GM12878 (cell line): ENCODE data around the gene BCCIP.

Experiments
- CHD2 ChIP-seq: IDR thresholded peaks from 2 replicates; pipeline ENCODE4 v1.6.1; 2011; ENCODE audit warnings: low read depth, low read length, improper control_type of control experiment, borderline replicate concordance
- CREM ChIP-seq: IDR thresholded peaks from 2 replicates; pipeline ENCODE4 v1.6.1; 2014; ENCODE audit warnings: antibody characterized with exemption, low read depth
- EZH2 ChIP-seq: IDR thresholded peaks from 2 replicates; pipeline ENCODE4 v1.6.1; 2012; ENCODE audit warnings: low read depth, mild to moderate bottlenecking, control low read depth, inconsistent platforms, low read length, borderline replicate concordance; ENCODE audit not compliant: control insufficient read depth
- NFYB ChIP-seq: IDR thresholded peaks from 2 replicates; pipeline ENCODE4 v1.6.1; 2011; ENCODE audit warnings: low read depth, mild to moderate bottlenecking, low read length, improper control_type of control experiment, moderate library complexity; ENCODE audit not compliant: insufficient read depth
- RBBP5 ChIP-seq: fragments of 200-600 bp; sonication (generic); conservative IDR thresholded peaks from 2 replicates; pipeline ENCODE4 v1.6.1; 2016
- TAF1 ChIP-seq: IDR thresholded peaks from 2 replicates; pipeline ENCODE4 v1.6.1; 2011; ENCODE audit warnings: mild to moderate bottlenecking, low read depth, low read length, borderline replicate concordance
- ZBTB40 ChIP-seq: fragments of 450-650 bp; IDR thresholded peaks from 2 replicates; pipeline ENCODE4 v1.6.1; 2016; ENCODE audit warnings: mild to moderate bottlenecking, moderate library complexity, borderline replicate concordance
- ZNF24 ChIP-seq: fragments of 450-650 bp; IDR thresholded peaks from 2 replicates; pipeline ENCODE4 v1.6.1; 2017; ENCODE audit warnings: antibody characterized with exemption, mild to moderate bottlenecking
- ZSCAN29 ChIP-seq: fragments of 450-650 bp; IDR thresholded peaks from 2 replicates; pipeline ENCODE4 v1.6.1; 2017; ENCODE audit warnings: mild to moderate bottlenecking, moderate library complexity
- TF ChIP-seq, protein P1 (sequence below), 3 experiments: IDR thresholded peaks in 2 of 3; conservative IDR thresholded peaks in 1 of 3; 2 replicates each; pipeline ENCODE4 v1.5.1; 2011; ENCODE audit warnings: low read depth in 3 of 3, low read length in 3 of 3, mild to moderate bottlenecking in 3 of 3, control low read depth in 2 of 3, moderate library complexity in 2 of 3, inconsistent platforms in 1 of 3, mixed read lengths in 1 of 3; ENCODE audit not compliant: control insufficient read depth in 2 of 3, insufficient read depth in 1 of 3; ENCODE audit errors: extremely low read depth in 1 of 3
- TF ChIP-seq, protein P2 (sequence below): fragments of 450-650 bp; formaldehyde crosslinking; IDR thresholded peaks from 2 replicates; pipeline ENCODE4 v1.4.0; 2020; ENCODE audit warnings: mild to moderate bottlenecking, moderate library complexity

DNA sequence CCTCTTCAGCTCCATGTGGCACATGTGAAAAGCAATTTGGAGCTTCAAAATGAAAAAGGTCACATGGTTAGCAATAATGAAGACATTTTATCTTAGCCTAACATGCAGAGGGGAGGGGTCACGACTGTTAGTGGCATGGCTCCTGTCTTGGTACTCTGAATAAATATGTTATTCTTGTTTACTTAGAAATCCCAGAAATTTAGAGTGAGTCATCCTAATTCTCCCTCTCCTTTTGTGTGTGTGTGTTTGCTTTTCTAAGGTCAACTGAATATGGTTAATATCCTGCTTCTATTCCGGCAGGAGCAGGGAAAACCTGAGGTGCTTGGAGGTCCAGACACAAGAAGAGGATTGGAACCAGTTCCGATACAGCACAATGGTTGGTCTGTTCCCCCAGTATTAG is 17.6 kb downstream of the BCCIP start:
- TF ChIP-seq TAF1: no peak
- TF ChIP-seq, protein P1, sequence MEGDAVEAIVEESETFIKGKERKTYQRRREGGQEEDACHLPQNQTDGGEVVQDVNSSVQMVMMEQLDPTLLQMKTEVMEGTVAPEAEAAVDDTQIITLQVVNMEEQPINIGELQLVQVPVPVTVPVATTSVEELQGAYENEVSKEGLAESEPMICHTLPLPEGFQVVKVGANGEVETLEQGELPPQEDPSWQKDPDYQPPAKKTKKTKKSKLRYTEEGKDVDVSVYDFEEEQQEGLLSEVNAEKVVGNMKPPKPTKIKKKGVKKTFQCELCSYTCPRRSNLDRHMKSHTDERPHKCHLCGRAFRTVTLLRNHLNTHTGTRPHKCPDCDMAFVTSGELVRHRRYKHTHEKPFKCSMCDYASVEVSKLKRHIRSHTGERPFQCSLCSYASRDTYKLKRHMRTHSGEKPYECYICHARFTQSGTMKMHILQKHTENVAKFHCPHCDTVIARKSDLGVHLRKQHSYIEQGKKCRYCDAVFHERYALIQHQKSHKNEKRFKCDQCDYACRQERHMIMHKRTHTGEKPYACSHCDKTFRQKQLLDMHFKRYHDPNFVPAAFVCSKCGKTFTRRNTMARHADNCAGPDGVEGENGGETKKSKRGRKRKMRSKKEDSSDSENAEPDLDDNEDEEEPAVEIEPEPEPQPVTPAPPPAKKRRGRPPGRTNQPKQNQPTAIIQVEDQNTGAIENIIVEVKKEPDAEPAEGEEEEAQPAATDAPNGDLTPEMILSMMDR (IDR thresholded peaks at IDR 0.05 in 2 of 3, conservative IDR thresholded peaks at IDR 0.05 in 1 of 3; ENCODE audit: control insufficient read depth in 2 of 3, extremely low read depth in 1 of 3, insufficient read depth in 1 of 3, low read depth in 3 of 3, low read length in 3 of 3): no peak
- TF ChIP-seq RBBP5: no peak
- no peak for TF ChIP-seq EZH2
- TF ChIP-seq ZNF24: no peak
- TF ChIP-seq ZBTB40: no peak
- no peak for TF ChIP-seq CREM
- no peak for TF ChIP-seq CHD2
- TF ChIP-seq ZSCAN29: no peak
- TF ChIP-seq NFYB: no peak
- TF ChIP-seq, protein P2, sequence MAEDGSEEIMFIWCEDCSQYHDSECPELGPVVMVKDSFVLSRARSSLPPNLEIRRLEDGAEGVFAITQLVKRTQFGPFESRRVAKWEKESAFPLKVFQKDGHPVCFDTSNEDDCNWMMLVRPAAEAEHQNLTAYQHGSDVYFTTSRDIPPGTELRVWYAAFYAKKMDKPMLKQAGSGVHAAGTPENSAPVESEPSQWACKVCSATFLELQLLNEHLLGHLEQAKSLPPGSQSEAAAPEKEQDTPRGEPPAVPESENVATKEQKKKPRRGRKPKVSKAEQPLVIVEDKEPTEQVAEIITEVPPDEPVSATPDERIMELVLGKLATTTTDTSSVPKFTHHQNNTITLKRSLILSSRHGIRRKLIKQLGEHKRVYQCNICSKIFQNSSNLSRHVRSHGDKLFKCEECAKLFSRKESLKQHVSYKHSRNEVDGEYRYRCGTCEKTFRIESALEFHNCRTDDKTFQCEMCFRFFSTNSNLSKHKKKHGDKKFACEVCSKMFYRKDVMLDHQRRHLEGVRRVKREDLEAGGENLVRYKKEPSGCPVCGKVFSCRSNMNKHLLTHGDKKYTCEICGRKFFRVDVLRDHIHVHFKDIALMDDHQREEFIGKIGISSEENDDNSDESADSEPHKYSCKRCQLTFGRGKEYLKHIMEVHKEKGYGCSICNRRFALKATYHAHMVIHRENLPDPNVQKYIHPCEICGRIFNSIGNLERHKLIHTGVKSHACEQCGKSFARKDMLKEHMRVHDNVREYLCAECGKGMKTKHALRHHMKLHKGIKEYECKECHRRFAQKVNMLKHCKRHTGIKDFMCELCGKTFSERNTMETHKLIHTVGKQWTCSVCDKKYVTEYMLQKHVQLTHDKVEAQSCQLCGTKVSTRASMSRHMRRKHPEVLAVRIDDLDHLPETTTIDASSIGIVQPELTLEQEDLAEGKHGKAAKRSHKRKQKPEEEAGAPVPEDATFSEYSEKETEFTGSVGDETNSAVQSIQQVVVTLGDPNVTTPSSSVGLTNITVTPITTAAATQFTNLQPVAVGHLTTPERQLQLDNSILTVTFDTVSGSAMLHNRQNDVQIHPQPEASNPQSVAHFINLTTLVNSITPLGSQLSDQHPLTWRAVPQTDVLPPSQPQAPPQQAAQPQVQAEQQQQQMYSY (CRISPR knock-in tag): no peak
